ENCODE data around the gene SNRPA1.

DNA sequence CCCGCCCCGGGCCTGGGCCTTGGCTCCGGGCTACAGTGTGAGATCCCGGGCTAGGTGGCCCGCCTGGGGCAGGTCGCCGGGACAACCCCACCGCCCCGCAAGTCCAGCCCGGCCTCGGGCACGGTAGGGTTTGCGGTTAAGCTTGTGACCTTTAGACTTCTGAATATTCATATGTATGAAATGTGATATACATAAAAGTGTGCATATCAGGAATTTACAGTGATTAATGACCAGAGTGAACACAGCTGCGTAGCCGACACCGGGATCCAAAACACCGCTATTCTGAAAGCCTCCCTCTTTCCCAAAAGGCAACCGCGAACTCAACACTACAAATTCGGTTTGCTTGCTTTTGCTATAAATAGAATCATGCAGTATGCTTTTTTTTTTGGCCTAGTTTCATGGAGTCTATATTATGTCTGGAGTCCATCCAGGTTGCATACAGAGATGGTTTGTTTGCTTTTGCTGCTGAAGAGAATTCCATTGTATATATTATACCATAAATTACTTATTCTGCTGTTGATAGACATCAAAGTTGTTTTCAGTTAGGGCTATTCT, 636 bp upstream of the SNRPA1 start:
- TF ChIP-seq EZH2phosphoT487 (IDR thresholded peaks at IDR 0.05; ENCODE audit: insufficient read depth, low read depth) = no peak
- no peak for TF ChIP-seq EZH2 (IDR thresholded peaks at IDR 0.05; ENCODE audit: insufficient read depth, poor library complexity, severe bottlenecking)
